Choroid plexus epithelial cell (primary cell): ENCODE measurements around the gene CCL14.
A peak's percentile ranks its signal among the peaks of the same experiment; 100 is the strongest.

Experiments
- DNase-seq: peaks from one replicate; pipeline ENCODE4 v3.0.0-alpha.2; 2010; ENCODE audit warnings: low read depth
- H3K4me3 ChIP-seq: 2 replicates; pipeline ENCODE4 v1.5.1; 2011; ENCODE audit warnings: low read depth, mild to moderate bottlenecking, control low read depth, low read length, moderate library complexity
- CTCF ChIP-seq: conservative IDR thresholded peaks from 2 replicates; pipeline ENCODE4 v1.5.1; 2011; ENCODE audit warnings: low read depth, mild to moderate bottlenecking, control low read depth, inconsistent platforms, low read length, moderate library complexity

CCL14 gene

GRCh38 chr17:35968520-35969054 is 17.9 kb downstream of the CCL14 start:
- no peak overlapping the region for H3K4me3 ChIP-seq
- TF ChIP-seq CTCF: no peak
- no peak for DNase-seq

GRCh38 chr17:35965272-35965671 is 21.3 kb downstream of the CCL14 start:
- H3K4me3 ChIP-seq: no peak overlapping the region
- no peak for DNase-seq
- no peak for TF ChIP-seq CTCF

- DNase-seq: no peak
- TF ChIP-seq CTCF: no peak
- H3K4me3 ChIP-seq: no peak overlapping the region
Observed at GRCh38 chr17:35963663-35964062, 22.9 kb downstream of the CCL14 start.

- DNase-seq: no peak
- TF ChIP-seq CTCF: no peak
- H3K4me3 ChIP-seq: no peak overlapping the region
Observed at GRCh38 chr17:35953720-35954119, 32.8 kb downstream of the CCL14 start.

GRCh38 chr17:35949401-35949800 is 37.1 kb downstream of the CCL14 start:
- peak; percentile 50 for DNase-seq
- no peak overlapping the region for H3K4me3 ChIP-seq
- TF ChIP-seq CTCF: no peak

- H3K4me3 ChIP-seq: no peak overlapping the region
- TF ChIP-seq CTCF: no peak
- DNase-seq: no peak
Observed at GRCh38 chr17:35948092-35948491, 38.4 kb downstream of the CCL14 start.

GRCh38 chr17:35947156-35947585 is 39.4 kb downstream of the CCL14 start:
- no peak overlapping the region for H3K4me3 ChIP-seq
- peak; percentile 65 for DNase-seq
- peak; percentile 87 for TF ChIP-seq CTCF
